ENCODE results near the gene BCAS1.

BCAS1 gene

GRCh38 chr20:53921443-53921973, 148.9 kb downstream of the BCAS1 start:
- DNase-seq (ENCODE audit: low read depth in 1 of 2, low spot score in 1 of 2), result no peak
- H3K4me3 ChIP-seq (replicated peaks; ENCODE audit: insufficient read depth, low read length), result no peak overlapping the region
- H3K27ac ChIP-seq (replicated peaks), result peak overlapping the region; percentile 86
- TF ChIP-seq SPI1 (IDR thresholded peaks at IDR 0.05; ENCODE audit: borderline replicate concordance, low read depth), result no peak
- no peak for TF ChIP-seq REST (IDR thresholded peaks at IDR 0.05; ENCODE audit: insufficient replicate concordance, low read depth)
- TF ChIP-seq GABPA (IDR thresholded peaks at IDR 0.05; ENCODE audit: low read depth), result no peak
- no peak for TF ChIP-seq CTCF (IDR thresholded peaks at IDR 0.05; ENCODE audit: insufficient read depth, low read length)
- TF ChIP-seq POLR2AphosphoS5 (IDR thresholded peaks at IDR 0.05; ENCODE audit: low read depth), result no peak
- H3K27me3 ChIP-seq (ENCODE audit: insufficient read depth, poor library complexity, severe bottlenecking), result no peaks in the 10 kb centered on the region

GRCh38 chr20:53920647-53921245, 149.6 kb downstream of the BCAS1 start:
- H3K27me3 ChIP-seq (ENCODE audit: insufficient read depth, poor library complexity, severe bottlenecking), result no peaks in the 10 kb centered on the region
- H3K27ac ChIP-seq (replicated peaks), result no peak overlapping the region
- TF ChIP-seq CTCF (IDR thresholded peaks at IDR 0.05; ENCODE audit: insufficient read depth, low read length) (no peak), GABPA (IDR thresholded peaks at IDR 0.05; ENCODE audit: low read depth) (no peak), REST (IDR thresholded peaks at IDR 0.05; ENCODE audit: insufficient replicate concordance, low read depth) (no peak), POLR2AphosphoS5 (IDR thresholded peaks at IDR 0.05; ENCODE audit: low read depth) (no peak), SPI1 (IDR thresholded peaks at IDR 0.05; ENCODE audit: borderline replicate concordance, low read depth) (no peak)
- no peak for DNase-seq (ENCODE audit: low read depth in 1 of 2, low spot score in 1 of 2)
- no peak overlapping the region for H3K4me3 ChIP-seq (replicated peaks; ENCODE audit: insufficient read depth, low read length)

GRCh38 chr20:53919886-53920285, 150.5 kb downstream of the BCAS1 start:
- no peak for DNase-seq (ENCODE audit: low read depth in 1 of 2, low spot score in 1 of 2)
- H3K27me3 ChIP-seq (ENCODE audit: insufficient read depth, poor library complexity, severe bottlenecking), result no peaks in the 10 kb centered on the region
- no peak overlapping the region for H3K4me3 ChIP-seq (replicated peaks; ENCODE audit: insufficient read depth, low read length)
- TF ChIP-seq REST (IDR thresholded peaks at IDR 0.05; ENCODE audit: insufficient replicate concordance, low read depth), result no peak
- TF ChIP-seq POLR2AphosphoS5 (IDR thresholded peaks at IDR 0.05; ENCODE audit: low read depth), result no peak
- TF ChIP-seq CTCF (IDR thresholded peaks at IDR 0.05; ENCODE audit: insufficient read depth, low read length), result no peak
- no peak for TF ChIP-seq SPI1 (IDR thresholded peaks at IDR 0.05; ENCODE audit: borderline replicate concordance, low read depth)
- TF ChIP-seq GABPA (IDR thresholded peaks at IDR 0.05; ENCODE audit: low read depth), result no peak
- no peak overlapping the region for H3K27ac ChIP-seq (replicated peaks)
